ENCODE measurements around the gene HJV. TPM values are rescaled to one million over a fixed set of nuclear protein-coding genes. Genes with fewer than 3 reads are reported as not detected.
A peak's percentile ranks its signal among the peaks of the same experiment; 100 is the strongest.

The HJV gene
- total and polyA plus RNA-seq, 2 of the 13 experiments (the other 11 are each of a cell fraction or from before 2014, with no cell fraction given): 0.18 TPM; not detected in 1

DNA sequence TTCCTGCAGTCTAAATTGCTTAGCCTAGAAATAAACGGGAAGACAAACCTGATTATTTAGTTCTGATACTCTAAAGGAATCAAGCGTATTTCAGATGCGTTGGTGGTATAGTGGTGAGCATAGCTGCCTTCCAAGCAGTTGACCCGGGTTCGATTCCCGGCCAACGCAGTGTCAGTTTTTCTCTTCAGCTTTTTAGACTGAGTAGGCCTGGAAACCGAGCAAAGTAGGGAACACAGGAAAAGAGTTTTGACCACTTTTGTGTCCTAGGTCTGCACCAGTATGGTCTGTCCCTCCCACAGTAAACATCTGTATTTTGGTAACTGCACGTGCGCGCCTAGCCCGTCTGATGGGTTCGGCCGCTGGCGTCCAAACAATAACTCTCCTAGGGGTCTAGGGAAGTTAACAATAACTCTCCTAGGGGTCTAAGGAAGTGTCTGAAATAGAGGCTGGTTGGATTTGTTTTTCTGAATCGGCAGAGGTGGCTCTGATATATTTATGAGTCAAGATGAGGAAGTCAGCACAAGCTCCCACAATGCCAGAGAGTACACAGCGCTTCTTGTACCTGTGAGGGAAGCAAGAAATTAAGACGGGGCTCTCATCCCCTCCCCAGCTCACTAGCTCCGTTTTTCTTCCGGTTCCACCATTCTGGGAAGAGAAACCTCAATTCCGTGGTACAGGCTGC, 15.6 kb upstream of the HJV start (continued):
- TF ChIP-seq ZEB1 (IDR thresholded peaks at IDR 0.05; ENCODE audit: insufficient replicate concordance, low read depth) (peak; percentile 58), ZNF296 (CRISPR knock-in tag; conservative IDR thresholded peaks at IDR 0.05) (no peak), ZFP36L2 (CRISPR knock-in tag; IDR thresholded peaks at IDR 0.05) (no peak), POLR2G (IDR thresholded peaks at IDR 0.05; ENCODE audit: low read depth, low read length) (no peak), CENPT (CRISPR knock-in tag; IDR thresholded peaks at IDR 0.05; ENCODE audit: low read depth) (no peak), ZSCAN29 (CRISPR knock-in tag; conservative IDR thresholded peaks at IDR 0.05) (0 out of 2 replicates have a peak, but pooled peaks have one; percentile 10), KAT8 (CRISPR knock-in tag; IDR thresholded peaks at IDR 0.05) (peak; percentile 64), SATB2 (CRISPR knock-in tag; IDR thresholded peaks at IDR 0.05) (no peak), ZNF672 (CRISPR knock-in tag; IDR thresholded peaks at IDR 0.05) (no peak), NR2F6 (IDR thresholded peaks at IDR 0.05) (peak; percentile 25; the same call in 1 of the 2 replicates), NR2F6 (CRISPR knock-in tag; IDR thresholded peaks at IDR 0.05) (no peak; the same call in 1 of the 2 replicates), GPN1 (CRISPR knock-in tag; IDR thresholded peaks at IDR 0.05; ENCODE audit: borderline replicate concordance) (no peak), ZNF792 (CRISPR knock-in tag; IDR thresholded peaks at IDR 0.05) (0 out of 2 replicates have a peak, but pooled peaks have one; percentile 27), ZNF776 (CRISPR knock-in tag; IDR thresholded peaks at IDR 0.05) (no peak), POGZ (CRISPR knock-in tag; IDR thresholded peaks at IDR 0.05) (no peak), BRD4 (CRISPR knock-in tag; IDR thresholded peaks at IDR 0.05) (no peak), ZNF234 (CRISPR knock-in tag; conservative IDR thresholded peaks at IDR 0.05) (no peak), ADNP (CRISPR knock-in tag; IDR thresholded peaks at IDR 0.05) (no peak), JUN (CRISPR knock-in tag; IDR thresholded peaks at IDR 0.05) (no peak; the same call in 1 of the 2 replicates), RELA (CRISPR knock-in tag; IDR thresholded peaks at IDR 0.05) (no peak), ZNF24 (IDR thresholded peaks at IDR 0.05) (peak; percentile 99), SKI (IDR thresholded peaks at IDR 0.05; ENCODE audit: partially characterized antibody) (peak; percentile 8)
- TF ChIP-seq, protein P1, sequence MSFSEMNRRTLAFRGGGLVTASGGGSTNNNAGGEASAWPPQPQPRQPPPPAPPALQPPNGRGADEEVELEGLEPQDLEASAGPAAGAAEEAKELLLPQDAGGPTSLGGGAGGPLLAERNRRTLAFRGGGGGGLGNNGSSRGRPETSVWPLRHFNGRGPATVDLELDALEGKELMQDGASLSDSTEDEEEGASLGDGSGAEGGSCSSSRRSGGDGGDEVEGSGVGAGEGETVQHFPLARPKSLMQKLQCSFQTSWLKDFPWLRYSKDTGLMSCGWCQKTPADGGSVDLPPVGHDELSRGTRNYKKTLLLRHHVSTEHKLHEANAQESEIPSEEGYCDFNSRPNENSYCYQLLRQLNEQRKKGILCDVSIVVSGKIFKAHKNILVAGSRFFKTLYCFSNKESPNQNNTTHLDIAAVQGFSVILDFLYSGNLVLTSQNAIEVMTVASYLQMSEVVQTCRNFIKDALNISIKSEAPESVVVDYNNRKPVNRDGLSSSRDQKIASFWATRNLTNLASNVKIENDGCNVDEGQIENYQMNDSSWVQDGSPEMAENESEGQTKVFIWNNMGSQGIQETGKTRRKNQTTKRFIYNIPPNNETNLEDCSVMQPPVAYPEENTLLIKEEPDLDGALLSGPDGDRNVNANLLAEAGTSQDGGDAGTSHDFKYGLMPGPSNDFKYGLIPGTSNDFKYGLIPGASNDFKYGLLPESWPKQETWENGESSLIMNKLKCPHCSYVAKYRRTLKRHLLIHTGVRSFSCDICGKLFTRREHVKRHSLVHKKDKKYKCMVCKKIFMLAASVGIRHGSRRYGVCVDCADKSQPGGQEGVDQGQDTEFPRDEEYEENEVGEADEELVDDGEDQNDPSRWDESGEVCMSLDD (CRISPR knock-in tag; IDR thresholded peaks at IDR 0.05; ENCODE audit: borderline replicate concordance): no peak
- TF ChIP-seq, protein P2, sequence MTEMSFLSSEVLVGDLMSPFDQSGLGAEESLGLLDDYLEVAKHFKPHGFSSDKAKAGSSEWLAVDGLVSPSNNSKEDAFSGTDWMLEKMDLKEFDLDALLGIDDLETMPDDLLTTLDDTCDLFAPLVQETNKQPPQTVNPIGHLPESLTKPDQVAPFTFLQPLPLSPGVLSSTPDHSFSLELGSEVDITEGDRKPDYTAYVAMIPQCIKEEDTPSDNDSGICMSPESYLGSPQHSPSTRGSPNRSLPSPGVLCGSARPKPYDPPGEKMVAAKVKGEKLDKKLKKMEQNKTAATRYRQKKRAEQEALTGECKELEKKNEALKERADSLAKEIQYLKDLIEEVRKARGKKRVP (CRISPR knock-in tag; IDR thresholded peaks at IDR 0.05): no peak; a peak in 1 of 4 replicates
- TF ChIP-seq, protein P3, sequence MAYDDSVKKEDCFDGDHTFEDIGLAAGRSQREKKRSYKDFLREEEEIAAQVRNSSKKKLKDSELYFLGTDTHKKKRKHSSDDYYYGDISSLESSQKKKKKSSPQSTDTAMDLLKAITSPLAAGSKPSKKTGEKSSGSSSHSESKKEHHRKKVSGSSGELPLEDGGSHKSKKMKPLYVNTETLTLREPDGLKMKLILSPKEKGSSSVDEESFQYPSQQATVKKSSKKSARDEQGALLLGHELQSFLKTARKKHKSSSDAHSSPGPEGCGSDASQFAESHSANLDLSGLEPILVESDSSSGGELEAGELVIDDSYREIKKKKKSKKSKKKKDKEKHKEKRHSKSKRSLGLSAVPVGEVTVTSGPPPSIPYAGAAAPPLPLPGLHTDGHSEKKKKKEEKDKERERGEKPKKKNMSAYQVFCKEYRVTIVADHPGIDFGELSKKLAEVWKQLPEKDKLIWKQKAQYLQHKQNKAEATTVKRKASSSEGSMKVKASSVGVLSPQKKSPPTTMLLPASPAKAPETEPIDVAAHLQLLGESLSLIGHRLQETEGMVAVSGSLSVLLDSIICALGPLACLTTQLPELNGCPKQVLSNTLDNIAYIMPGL (CRISPR knock-in tag; IDR thresholded peaks at IDR 0.05; ENCODE audit: borderline replicate concordance in 1 of 2, low read depth in 1 of 2): peak; percentile 94 to 99
- TF ChIP-seq, protein P4, sequence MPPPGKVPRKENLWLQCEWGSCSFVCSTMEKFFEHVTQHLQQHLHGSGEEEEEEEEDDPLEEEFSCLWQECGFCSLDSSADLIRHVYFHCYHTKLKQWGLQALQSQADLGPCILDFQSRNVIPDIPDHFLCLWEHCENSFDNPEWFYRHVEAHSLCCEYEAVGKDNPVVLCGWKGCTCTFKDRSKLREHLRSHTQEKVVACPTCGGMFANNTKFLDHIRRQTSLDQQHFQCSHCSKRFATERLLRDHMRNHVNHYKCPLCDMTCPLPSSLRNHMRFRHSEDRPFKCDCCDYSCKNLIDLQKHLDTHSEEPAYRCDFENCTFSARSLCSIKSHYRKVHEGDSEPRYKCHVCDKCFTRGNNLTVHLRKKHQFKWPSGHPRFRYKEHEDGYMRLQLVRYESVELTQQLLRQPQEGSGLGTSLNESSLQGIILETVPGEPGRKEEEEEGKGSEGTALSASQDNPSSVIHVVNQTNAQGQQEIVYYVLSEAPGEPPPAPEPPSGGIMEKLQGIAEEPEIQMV (CRISPR knock-in tag; IDR thresholded peaks at IDR 0.05; ENCODE audit: low read depth): no peak
